DND-41 (cell line): ENCODE measurements around the gene CD83.
"Not testable (repeated sequence)": the region's sequence is repeated elsewhere in the genome, so short reads cannot be mapped to it uniquely, and the experiment has no call there.

ENCODE experiments used
- CTCF ChIP-seq: IDR thresholded peaks from 2 replicates; pipeline ENCODE4 v1.5.1; 2012; ENCODE audit warnings: borderline replicate concordance, low read length, moderate library complexity, mild to moderate bottlenecking; ENCODE audit not compliant: poor library complexity, severe bottlenecking; ENCODE audit errors: extremely low read depth
- EZH2 ChIP-seq: IDR thresholded peaks from 3 replicates; pipeline ENCODE4 v1.6.1; 2012; ENCODE audit warnings: borderline replicate concordance, low read depth, mild to moderate bottlenecking, moderate library complexity, low read length, inconsistent platforms; ENCODE audit not compliant: severe bottlenecking

GRCh38 chr6:14151300-14151699 is 33.7 kb downstream of the CD83 start:
- TF ChIP-seq CTCF, EZH2: not testable (repeated sequence)
